ENCODE measurements around the gene ODAD4.

ODAD4 gene

GRCh38 chr17:41894791-41895331, 35.6 kb upstream of the ODAD4 start:
- TF ChIP-seq SUZ12 (IDR thresholded peaks at IDR 0.05; ENCODE audit: extremely low read depth, insufficient read depth, insufficient read length) (no peak), YY1 (IDR thresholded peaks at IDR 0.05; ENCODE audit: insufficient read depth, insufficient read length) (no peak), ZNF274 (IDR thresholded peaks at IDR 0.05; ENCODE audit: low read depth, low read length) (no peak)
- Histone ChIP-seq H3K9ac (ENCODE audit: insufficient read length, low read depth) (no peak overlapping the region), H3K4me3 (ENCODE audit: insufficient read length, low read depth) (no peak overlapping the region), H3K27me3 (ENCODE audit: insufficient read depth, insufficient read length) (no peaks in the 10 kb centered on the region), H3K36me3 (ENCODE audit: insufficient read depth, insufficient read length, low read length) (peaks cover 94% of the 10 kb centered on the region), H3K9me3 (ENCODE audit: insufficient read depth, low read length) (no peaks in the 10 kb centered on the region), H3K4me1 (ENCODE audit: insufficient read depth, insufficient read length) (peaks cover 13% of the 10 kb centered on the region)
- DNase-seq (ENCODE audit: low read depth, low spot score): no peak

GRCh38 chr17:41895617-41896016, 34.8 kb upstream of the ODAD4 start:
- H3K9me3 ChIP-seq (ENCODE audit: insufficient read depth, low read length): no peaks in the 10 kb centered on the region
- H3K9ac ChIP-seq (ENCODE audit: insufficient read length, low read depth): no peak overlapping the region
- H3K27me3 ChIP-seq (ENCODE audit: insufficient read depth, insufficient read length): no peaks in the 10 kb centered on the region
- H3K36me3 ChIP-seq (ENCODE audit: insufficient read depth, insufficient read length, low read length): peaks cover 95% of the 10 kb centered on the region
- no peak for DNase-seq (ENCODE audit: low read depth, low spot score)
- peaks cover 13% of the 10 kb centered on the region for H3K4me1 ChIP-seq (ENCODE audit: insufficient read depth, insufficient read length)
- no peak for TF ChIP-seq YY1 (IDR thresholded peaks at IDR 0.05; ENCODE audit: insufficient read depth, insufficient read length)
- no peak for TF ChIP-seq ZNF274 (IDR thresholded peaks at IDR 0.05; ENCODE audit: low read depth, low read length)
- no peak for TF ChIP-seq SUZ12 (IDR thresholded peaks at IDR 0.05; ENCODE audit: extremely low read depth, insufficient read depth, insufficient read length)
- H3K4me3 ChIP-seq (ENCODE audit: insufficient read length, low read depth): no peak overlapping the region

- H3K27me3 ChIP-seq (ENCODE audit: insufficient read depth, insufficient read length): no peaks in the 10 kb centered on the region
- no peak overlapping the region for H3K9ac ChIP-seq (ENCODE audit: insufficient read length, low read depth)
- no peak for TF ChIP-seq YY1 (IDR thresholded peaks at IDR 0.05; ENCODE audit: insufficient read depth, insufficient read length)
- DNase-seq (ENCODE audit: low read depth, low spot score): no peak
- peaks cover 96% of the 10 kb centered on the region for H3K36me3 ChIP-seq (ENCODE audit: insufficient read depth, insufficient read length, low read length)
- no peaks in the 10 kb centered on the region for H3K9me3 ChIP-seq (ENCODE audit: insufficient read depth, low read length)
- H3K4me1 ChIP-seq (ENCODE audit: insufficient read depth, insufficient read length): peaks cover 13% of the 10 kb centered on the region
- H3K4me3 ChIP-seq (ENCODE audit: insufficient read length, low read depth): no peak overlapping the region
These were observed 33.7 kb upstream of the ODAD4 start for GRCh38 chr17:41896726-41897125.

GRCh38 chr17:41901646-41902045, 28.8 kb upstream of the ODAD4 start:
- H3K9me3 ChIP-seq (ENCODE audit: insufficient read depth, low read length): no peaks in the 10 kb centered on the region
- H3K27me3 ChIP-seq (ENCODE audit: insufficient read depth, insufficient read length): no peaks in the 10 kb centered on the region
- no peak for DNase-seq (ENCODE audit: low read depth, low spot score)
- H3K4me3 ChIP-seq (ENCODE audit: insufficient read length, low read depth): no peak overlapping the region
- peaks cover 93% of the 10 kb centered on the region for H3K36me3 ChIP-seq (ENCODE audit: insufficient read depth, insufficient read length, low read length)
- peaks cover 3% of the 10 kb centered on the region for H3K4me1 ChIP-seq (ENCODE audit: insufficient read depth, insufficient read length)
- TF ChIP-seq ZNF274 (IDR thresholded peaks at IDR 0.05; ENCODE audit: low read depth, low read length) (no peak), YY1 (IDR thresholded peaks at IDR 0.05; ENCODE audit: insufficient read depth, insufficient read length) (no peak), SUZ12 (IDR thresholded peaks at IDR 0.05; ENCODE audit: extremely low read depth, insufficient read depth, insufficient read length) (no peak)
- H3K9ac ChIP-seq (ENCODE audit: insufficient read length, low read depth): no peak overlapping the region

GRCh38 chr17:41904242-41904841, 26.1 kb upstream of the ODAD4 start:
- H3K4me3 ChIP-seq (ENCODE audit: insufficient read length, low read depth): no peak overlapping the region
- H3K36me3 ChIP-seq (ENCODE audit: insufficient read depth, insufficient read length, low read length): peaks cover 93% of the 10 kb centered on the region
- no peaks in the 10 kb centered on the region for H3K9me3 ChIP-seq (ENCODE audit: insufficient read depth, low read length)
- H3K4me1 ChIP-seq (ENCODE audit: insufficient read depth, insufficient read length): peaks cover 10% of the 10 kb centered on the region
- DNase-seq (ENCODE audit: low read depth, low spot score): no peak
- H3K27me3 ChIP-seq (ENCODE audit: insufficient read depth, insufficient read length): no peaks in the 10 kb centered on the region
- H3K9ac ChIP-seq (ENCODE audit: insufficient read length, low read depth): no peak overlapping the region
- TF ChIP-seq ZNF274 (IDR thresholded peaks at IDR 0.05; ENCODE audit: low read depth, low read length) (no peak), YY1 (IDR thresholded peaks at IDR 0.05; ENCODE audit: insufficient read depth, insufficient read length) (no peak), SUZ12 (IDR thresholded peaks at IDR 0.05; ENCODE audit: extremely low read depth, insufficient read depth, insufficient read length) (no peak)

- TF ChIP-seq ZNF274 (IDR thresholded peaks at IDR 0.05; ENCODE audit: low read depth, low read length) (no peak), SUZ12 (IDR thresholded peaks at IDR 0.05; ENCODE audit: extremely low read depth, insufficient read depth, insufficient read length) (no peak), YY1 (IDR thresholded peaks at IDR 0.05; ENCODE audit: insufficient read depth, insufficient read length) (no peak)
- H3K4me3 ChIP-seq (ENCODE audit: insufficient read length, low read depth): no peak overlapping the region
- H3K9me3 ChIP-seq (ENCODE audit: insufficient read depth, low read length): no peaks in the 10 kb centered on the region
- no peaks in the 10 kb centered on the region for H3K27me3 ChIP-seq (ENCODE audit: insufficient read depth, insufficient read length)
- H3K36me3 ChIP-seq (ENCODE audit: insufficient read depth, insufficient read length, low read length): peaks cover 96% of the 10 kb centered on the region
- peaks cover 13% of the 10 kb centered on the region for H3K4me1 ChIP-seq (ENCODE audit: insufficient read depth, insufficient read length)
- DNase-seq (ENCODE audit: low read depth, low spot score): no peak
- no peak overlapping the region for H3K9ac ChIP-seq (ENCODE audit: insufficient read length, low read depth)
These were observed 25.2 kb upstream of the ODAD4 start for GRCh38 chr17:41905172-41905571.

GRCh38 chr17:41906465-41907184, 23.8 kb upstream of the ODAD4 start:
- TF ChIP-seq ZNF274 (IDR thresholded peaks at IDR 0.05; ENCODE audit: low read depth, low read length) (no peak), YY1 (IDR thresholded peaks at IDR 0.05; ENCODE audit: insufficient read depth, insufficient read length) (no peak), SUZ12 (IDR thresholded peaks at IDR 0.05; ENCODE audit: extremely low read depth, insufficient read depth, insufficient read length) (no peak)
- no peaks in the 10 kb centered on the region for H3K9me3 ChIP-seq (ENCODE audit: insufficient read depth, low read length)
- DNase-seq (ENCODE audit: low read depth, low spot score): no peak
- peaks cover 13% of the 10 kb centered on the region for H3K4me1 ChIP-seq (ENCODE audit: insufficient read depth, insufficient read length)
- no peak overlapping the region for H3K9ac ChIP-seq (ENCODE audit: insufficient read length, low read depth)
- no peaks in the 10 kb centered on the region for H3K27me3 ChIP-seq (ENCODE audit: insufficient read depth, insufficient read length)
- peaks cover 96% of the 10 kb centered on the region for H3K36me3 ChIP-seq (ENCODE audit: insufficient read depth, insufficient read length, low read length)
- no peak overlapping the region for H3K4me3 ChIP-seq (ENCODE audit: insufficient read length, low read depth)

Measured in NT2/D1 (cell line).